GM06990 (cell line): ENCODE measurements around the gene KLHL17.

Source experiments
- DNase-seq: peaks from one replicate; pipeline ENCODE4 v3.0.0-alpha.2; 2011; ENCODE audit not compliant: insufficient read length; ENCODE audit errors: extremely low read depth
- H3K27me3 ChIP-seq: replicated peaks from 2 replicates; pipeline ENCODE4 v1.6.0; 2011; ENCODE audit warnings: low read length; ENCODE audit not compliant: control insufficient read depth, insufficient read depth
- H3K36me3 ChIP-seq: 2 replicates; pipeline ENCODE4 v1.5.1; 2011; ENCODE audit warnings: low read length; ENCODE audit not compliant: control insufficient read depth, insufficient read depth
- H3K4me3 ChIP-seq: replicated peaks from 2 replicates; pipeline ENCODE4 v1.5.1; 2011; ENCODE audit warnings: low read depth, mild to moderate bottlenecking, control low read depth, low read length
- TF ChIP-seq, protein P1 (sequence below): IDR thresholded peaks from 2 replicates; pipeline ENCODE4 v1.5.1; 2011; ENCODE audit warnings: low read length, control low read depth, mild to moderate bottlenecking, inconsistent platforms; ENCODE audit not compliant: insufficient read depth, poor library complexity, severe bottlenecking

The KLHL17 gene

GRCh38 chr1:1014799-1015681 is 54.7 kb downstream of the KLHL17 start:
- Histone ChIP-seq H3K27me3 (no peaks in the 10 kb centered on the region), H3K4me3 (peak overlapping the region; percentile 74), H3K36me3 (no peaks in the 10 kb centered on the region)
- TF ChIP-seq, protein P1, sequence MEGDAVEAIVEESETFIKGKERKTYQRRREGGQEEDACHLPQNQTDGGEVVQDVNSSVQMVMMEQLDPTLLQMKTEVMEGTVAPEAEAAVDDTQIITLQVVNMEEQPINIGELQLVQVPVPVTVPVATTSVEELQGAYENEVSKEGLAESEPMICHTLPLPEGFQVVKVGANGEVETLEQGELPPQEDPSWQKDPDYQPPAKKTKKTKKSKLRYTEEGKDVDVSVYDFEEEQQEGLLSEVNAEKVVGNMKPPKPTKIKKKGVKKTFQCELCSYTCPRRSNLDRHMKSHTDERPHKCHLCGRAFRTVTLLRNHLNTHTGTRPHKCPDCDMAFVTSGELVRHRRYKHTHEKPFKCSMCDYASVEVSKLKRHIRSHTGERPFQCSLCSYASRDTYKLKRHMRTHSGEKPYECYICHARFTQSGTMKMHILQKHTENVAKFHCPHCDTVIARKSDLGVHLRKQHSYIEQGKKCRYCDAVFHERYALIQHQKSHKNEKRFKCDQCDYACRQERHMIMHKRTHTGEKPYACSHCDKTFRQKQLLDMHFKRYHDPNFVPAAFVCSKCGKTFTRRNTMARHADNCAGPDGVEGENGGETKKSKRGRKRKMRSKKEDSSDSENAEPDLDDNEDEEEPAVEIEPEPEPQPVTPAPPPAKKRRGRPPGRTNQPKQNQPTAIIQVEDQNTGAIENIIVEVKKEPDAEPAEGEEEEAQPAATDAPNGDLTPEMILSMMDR, result peak; percentile 57
- DNase-seq, result no peak
